CD4-positive, alpha-beta memory T cell (primary cell): ENCODE data around the gene RASL12. TPM values are rescaled to one million over a fixed set of nuclear protein-coding genes. Genes with fewer than 3 reads are reported as not detected.

ENCODE experiments used
- CTCF ChIA-PET: fragments of 350-600 bp; sonication (Branson Sonifier 250); formaldehyde crosslinking; loops from one replicate; lab custom pipeline; 2021; ENCODE audit warnings: inconsistent platforms; ENCODE audit not compliant: partially characterized antibody; lab: Charles Lee
- POLR2A ChIA-PET: fragments of 350-600 bp; sonication (Branson Sonifier 250); formaldehyde crosslinking; loops from one replicate; lab custom pipeline; 2021; ENCODE audit not compliant: partially characterized antibody; lab: Charles Lee
- DNase-seq, 5 donors: peaks; one replicate each; pipeline versions ENCODE4 v3.0.0 to v3.0.0-alpha.2; 2020 to 2022; ENCODE audit warnings: mixed read lengths in 1 of 5
- H3K27ac ChIP-seq: one replicate; pipeline ENCODE4 v1.7.0; 2013; ENCODE audit warnings: low read depth, low read length
- H3K27me3 ChIP-seq: 2 replicates; pipeline ENCODE4 v1.7.0; 2013; ENCODE audit warnings: mild to moderate bottlenecking, low read length, moderate library complexity; ENCODE audit not compliant: insufficient read depth
- H3K36me3 ChIP-seq: 2 replicates; pipeline ENCODE4 v1.7.0; 2013; ENCODE audit warnings: mild to moderate bottlenecking, low read length, moderate library complexity; ENCODE audit not compliant: insufficient read depth
- H3K4me1 ChIP-seq: 2 replicates; pipeline ENCODE4 v1.7.0; 2013; ENCODE audit warnings: mild to moderate bottlenecking, low read length, moderate library complexity; ENCODE audit not compliant: insufficient read depth
- H3K4me3 ChIP-seq, 2 donors: one replicate each; pipeline ENCODE4 v1.7.0; 2013; ENCODE audit warnings: low read length in 2 of 2, mild to moderate bottlenecking in 1 of 2
- H3K9me3 ChIP-seq, 2 donors: one replicate each; pipeline ENCODE4 v1.7.0; 2013; ENCODE audit warnings: low read length in 2 of 2, control low read depth in 1 of 2; ENCODE audit not compliant: control insufficient read depth in 1 of 2
- H3K27ac Mint-ChIP-seq, 7 donors: one replicate each; pipeline ENCODE4 v1.8.0; 2020 to 2021; ENCODE audit warnings: mixed read lengths in 7 of 7, mild to moderate bottlenecking in 6 of 7, inconsistent platforms in 3 of 7, moderate library complexity in 3 of 7
- H3K27me3 Mint-ChIP-seq, 2 donors: one replicate each; pipeline ENCODE4 v1.8.0; 2020 to 2021; ENCODE audit warnings: mixed read lengths in 2 of 2
- H3K36me3 Mint-ChIP-seq, 2 donors: one replicate each; pipeline ENCODE4 v1.8.0; 2020 to 2021; ENCODE audit warnings: mixed read lengths in 2 of 2, inconsistent platforms in 1 of 2, mild to moderate bottlenecking in 1 of 2
- H3K4me1 Mint-ChIP-seq, 4 donors: one replicate each; pipeline ENCODE4 v1.8.0; 2020 to 2021; ENCODE audit warnings: mixed read lengths in 4 of 4, mild to moderate bottlenecking in 1 of 4
- H3K4me3 Mint-ChIP-seq, 8 donors: one replicate each; pipeline ENCODE4 v1.8.0; 2020 to 2021; ENCODE audit warnings: mixed read lengths in 8 of 8, mild to moderate bottlenecking in 7 of 8, moderate library complexity in 6 of 8, inconsistent platforms in 3 of 8
- H3K9me3 Mint-ChIP-seq, 8 donors: one replicate each; pipeline ENCODE4 v1.8.0; 2020 to 2021; ENCODE audit warnings: mixed read lengths in 8 of 8, mild to moderate bottlenecking in 5 of 8, inconsistent platforms in 3 of 8, moderate library complexity in 1 of 8
- intact Hi-C: fragments of 100-400 bp; cut with micrococcal nuclease; formaldehyde crosslinking; loops from one replicate; pipeline ENCODE4 v1.15.1; 2023
- polyA plus RNA-seq, 2 donors: library from polyadenylated mRNA; unstranded; fragments of 300-500 nt; fragmentation: Illumina TruSeq; gene quantifications; one replicate each; pipeline ENCODE4 v1.2.3, GENCODE V29; 2021
- total RNA-seq, 2 experiments: library from RNA; stranded (reverse); gene quantifications; one replicate each; pipeline ENCODE4 v1.2.3, GENCODE V29; 2021

The RASL12 gene
- total and polyA plus RNA-seq, 4 experiments from 2014 or later, result not detected

- DNase-seq, result no peak
- Mint-ChIP-seq H3K27me3 (peaks cover 23 to 32% of the 10 kb centered on the region in 2 donors), H3K4me3 (peak overlapping the region in 4 of 8 donors; percentile 48 to 57 (median 53)), H3K9me3 (no peaks in the 10 kb centered on the region), H3K36me3 (no peaks in the 10 kb centered on the region), H3K4me1 (peaks cover 0 to 10% (median 4%) of the 10 kb centered on the region in 4 donors), H3K27ac (no peak overlapping the region)
- H3K4me1 ChIP-seq, result no peaks in the 10 kb centered on the region
- intact Hi-C loops, result no loop called here
- no peak overlapping the region for H3K4me3 ChIP-seq
- ChIA-PET CTCF (no interaction called here), POLR2A (no interaction called here)
- no peaks in the 10 kb centered on the region for H3K9me3 ChIP-seq
- no peak overlapping the region for H3K27ac ChIP-seq
- H3K27me3 ChIP-seq, result peaks cover 10% of the 10 kb centered on the region
- H3K36me3 ChIP-seq, result no peaks in the 10 kb centered on the region
These were observed 510 bp downstream of the RASL12 start for GRCh38 chr15:65067317-65067644.

GRCh38 chr15:65066635-65067316 lies 1.0 kb downstream of the RASL12 start:
- H3K9me3 Mint-ChIP-seq, result no peaks in the 10 kb centered on the region
- peaks cover 23 to 34% of the 10 kb centered on the region in 2 donors for H3K27me3 Mint-ChIP-seq
- CTCF ChIA-PET, result no interaction called here

GRCh38 chr15:65066001-65066634 lies 1.7 kb downstream of the RASL12 start:
- Histone ChIP-seq H3K9me3 (no peaks in the 10 kb centered on the region), H3K4me1 (no peaks in the 10 kb centered on the region), H3K27ac (no peak overlapping the region), H3K27me3 (peaks cover 10% of the 10 kb centered on the region), H3K36me3 (no peaks in the 10 kb centered on the region), H3K4me3 (no peak overlapping the region)
- Mint-ChIP-seq H3K9me3 (no peaks in the 10 kb centered on the region), H3K4me1 (peaks cover 0 to 10% (median 4%) of the 10 kb centered on the region in 4 donors), H3K27ac (no peak overlapping the region), H3K27me3 (peaks cover 23 to 34% of the 10 kb centered on the region in 2 donors), H3K36me3 (no peaks in the 10 kb centered on the region), H3K4me3 (no peak overlapping the region)
- CTCF ChIA-PET, result no interaction called here
- DNase-seq, result no peak
- intact Hi-C loops, result no loop called here
- POLR2A ChIA-PET, result no interaction called here

More at GRCh38 chr15:65066635-65067316, 1.0 kb downstream of the RASL12 start:
- no peaks in the 10 kb centered on the region for H3K4me1 ChIP-seq
- Mint-ChIP-seq H3K36me3 (no peaks in the 10 kb centered on the region), H3K4me1 (peaks cover 0 to 10% (median 4%) of the 10 kb centered on the region in 4 donors), H3K27ac (no peak overlapping the region), H3K4me3 (peak overlapping the region in 4 of 8 donors; percentile 48 to 57 (median 53))
- no peaks in the 10 kb centered on the region for H3K36me3 ChIP-seq
- H3K27me3 ChIP-seq, result peaks cover 10% of the 10 kb centered on the region
- POLR2A ChIA-PET, result no interaction called here
- intact Hi-C loops, result no loop called here
- no peaks in the 10 kb centered on the region for H3K9me3 ChIP-seq
- no peak overlapping the region for H3K4me3 ChIP-seq
- H3K27ac ChIP-seq, result no peak overlapping the region
- DNase-seq, result no peak

GRCh38 chr15:65062726-65063125 lies 5.1 kb downstream of the RASL12 start:
- no peak overlapping the region for H3K4me3 ChIP-seq
- no peaks in the 10 kb centered on the region for H3K36me3 ChIP-seq
- H3K4me1 ChIP-seq, result no peaks in the 10 kb centered on the region
- no peak for DNase-seq
- peaks cover 13% of the 10 kb centered on the region for H3K27me3 ChIP-seq
- H3K9me3 ChIP-seq, result no peaks in the 10 kb centered on the region
- CTCF ChIA-PET, result interaction anchor here (1.0 to 1.7 kb wide), 2 partner anchors 15 to 37 kb away, joined by 3 read pairs; no protein-coding TSS in a partner anchor
- no peak overlapping the region for H3K27ac ChIP-seq
- intact Hi-C loops, result no loop called here
- peaks cover 0 to 6% (median under 1%) of the 10 kb centered on the region in 8 donors for H3K9me3 Mint-ChIP-seq
- peaks cover 21 to 25% of the 10 kb centered on the region in 2 donors for H3K27me3 Mint-ChIP-seq
- peaks cover 0 to 5% (median 3%) of the 10 kb centered on the region in 4 donors for H3K4me1 Mint-ChIP-seq
- POLR2A ChIA-PET, result no interaction called here
- H3K4me3 Mint-ChIP-seq, result no peak overlapping the region
- H3K36me3 Mint-ChIP-seq, result no peaks in the 10 kb centered on the region
- no peak overlapping the region for H3K27ac Mint-ChIP-seq

GRCh38 chr15:65062061-65062460 lies 5.7 kb downstream of the RASL12 start:
- H3K9me3 ChIP-seq, result no peaks in the 10 kb centered on the region
- DNase-seq, result no peak
- peaks cover 13% of the 10 kb centered on the region for H3K27me3 ChIP-seq
- Mint-ChIP-seq H3K4me3 (no peak overlapping the region), H3K36me3 (no peaks in the 10 kb centered on the region), H3K9me3 (peaks cover 0 to 6% (median under 1%) of the 10 kb centered on the region in 8 donors), H3K27ac (no peak overlapping the region), H3K27me3 (peaks cover 17 to 21% of the 10 kb centered on the region in 2 donors), H3K4me1 (peaks cover 0 to 1% (median 0%) of the 10 kb centered on the region in 4 donors)
- CTCF ChIA-PET, result interaction anchor here (1.2 to 1.7 kb wide), 2 partner anchors 16 to 28 kb away, joined by 3 to 4 read pairs; no protein-coding TSS in a partner anchor
- H3K36me3 ChIP-seq, result no peaks in the 10 kb centered on the region
- no peak overlapping the region for H3K27ac ChIP-seq
- intact Hi-C loops, result no loop called here
- H3K4me3 ChIP-seq, result no peak overlapping the region
- POLR2A ChIA-PET, result no interaction called here
- H3K4me1 ChIP-seq, result no peaks in the 10 kb centered on the region

- CTCF ChIA-PET, result interaction anchor here (1.2 to 1.7 kb wide), 2 partner anchors 17 to 27 kb away, joined by 3 to 4 read pairs; no protein-coding TSS in a partner anchor
- Mint-ChIP-seq H3K27ac (no peak overlapping the region), H3K36me3 (no peaks in the 10 kb centered on the region)
These were observed 7.0 kb downstream of the RASL12 start for GRCh38 chr15:65060641-65061397.

More at GRCh38 chr15:65060641-65061397, 7.0 kb downstream of the RASL12 start:
- H3K9me3 ChIP-seq, result no peaks in the 10 kb centered on the region
- intact Hi-C loops, result no loop called here
- no peak for DNase-seq
- H3K9me3 Mint-ChIP-seq, result peaks cover 0 to 6% (median under 1%) of the 10 kb centered on the region in 8 donors
- H3K27me3 Mint-ChIP-seq, result peaks cover 8 to 15% of the 10 kb centered on the region in 2 donors
- H3K4me3 Mint-ChIP-seq, result no peak overlapping the region
- H3K27me3 ChIP-seq, result peaks cover 13% of the 10 kb centered on the region
- H3K4me3 ChIP-seq, result no peak overlapping the region
- POLR2A ChIA-PET, result no interaction called here
- H3K27ac ChIP-seq, result no peak overlapping the region
- H3K36me3 ChIP-seq, result no peaks in the 10 kb centered on the region
- no peaks in the 10 kb centered on the region for H3K4me1 Mint-ChIP-seq
- H3K4me1 ChIP-seq, result no peaks in the 10 kb centered on the region
